ENCODE results near the gene GRAP2. TPM values are rescaled to one million over a fixed set of nuclear protein-coding genes. Genes with fewer than 3 reads are reported as not detected.

GRAP2 gene
- polyA plus RNA-seq, 1 of the 3 experiments (the other 2 are of a cell fraction): 0.13 TPM

DNA sequence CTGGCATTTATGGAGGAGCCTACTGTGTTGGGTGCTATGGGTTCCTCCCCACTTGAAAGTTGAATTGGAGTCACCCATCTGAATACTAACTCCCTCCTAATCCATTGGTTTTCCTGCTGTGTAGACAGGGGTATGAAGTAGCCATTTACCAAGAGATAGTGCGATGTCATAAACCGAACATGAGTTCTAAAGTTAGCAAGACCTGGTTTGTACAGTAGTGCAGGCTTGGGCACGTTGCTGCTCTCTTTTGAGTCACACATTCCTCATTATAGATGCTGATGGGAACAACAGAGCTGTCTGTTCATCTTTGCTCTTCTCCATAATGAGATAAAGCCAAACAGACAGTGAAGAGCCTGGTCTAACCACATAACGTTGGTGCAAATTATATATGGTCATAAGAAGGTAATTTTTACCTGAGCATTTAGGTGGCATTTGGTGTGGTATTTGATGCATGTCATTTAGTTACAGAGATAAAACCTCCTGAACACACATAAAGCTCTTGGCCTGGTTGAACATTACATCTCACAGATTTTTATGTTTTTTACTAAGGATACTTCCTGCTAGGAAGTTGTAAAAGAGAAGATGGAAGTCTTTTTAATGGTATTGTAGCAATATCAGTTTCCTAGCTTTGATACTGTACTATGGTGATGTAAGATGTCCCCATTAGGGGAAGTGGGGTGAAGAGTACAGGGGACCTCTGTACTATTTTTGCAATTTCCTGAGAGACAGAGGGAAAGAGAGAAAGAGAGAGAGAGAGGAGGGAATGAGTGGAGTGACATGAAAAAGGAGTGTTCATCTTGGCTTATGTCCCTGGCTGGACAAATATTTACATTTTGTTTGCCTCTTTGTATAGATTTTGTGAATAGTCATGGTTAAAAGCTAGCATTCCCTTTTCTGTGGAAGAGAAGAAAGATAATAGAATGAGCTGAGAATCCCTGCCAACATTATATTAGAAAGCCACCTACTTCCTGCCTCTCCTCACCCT lies 27.9 kb downstream of the GRAP2 start:
- no peaks in the 10 kb centered on the region for H3K9me2 ChIP-seq
- H3K9me3 ChIP-seq: no peaks in the 10 kb centered on the region
- no peaks in the 10 kb centered on the region for H4K20me1 ChIP-seq (ENCODE audit: insufficient read depth)
- no peak overlapping the region for H3K4me3 ChIP-seq (ENCODE audit: low read depth in 2 of 2, low read length in 1 of 2)
- H3F3A ChIP-seq (replicated peaks; ENCODE audit: insufficient read depth): no peaks in the 10 kb centered on the region
- ChIA-PET CTCF (no interaction called here), POLR2A (no interaction called here)
- no peaks in the 10 kb centered on the region for H3K27me3 ChIP-seq (ENCODE audit: insufficient read depth)
- H3K9ac ChIP-seq: no peak overlapping the region
- 21% methylated on average over 2 of the region's 4 CpGs for WGBS (ENCODE audit: low lambda C conversion rate)
- DNase-seq: no peak
- H2AFZ ChIP-seq (ENCODE audit: low read depth): no peak overlapping the region
- no peak for TF ChIP-seq FOXM1 (IDR thresholded peaks at IDR 0.05; ENCODE audit: low read depth)
- no peak for TF ChIP-seq RFX5 (IDR thresholded peaks at IDR 0.05; ENCODE audit: low read length)
- no peak for TF ChIP-seq USF2 (IDR thresholded peaks at IDR 0.05; ENCODE audit: borderline replicate concordance, low read depth, low read length)
- no peak for TF ChIP-seq RXRA (IDR thresholded peaks at IDR 0.05; ENCODE audit: borderline replicate concordance, low read depth)
- TF ChIP-seq JUND (IDR thresholded peaks at IDR 0.05): no peak
- TF ChIP-seq, protein P1, sequence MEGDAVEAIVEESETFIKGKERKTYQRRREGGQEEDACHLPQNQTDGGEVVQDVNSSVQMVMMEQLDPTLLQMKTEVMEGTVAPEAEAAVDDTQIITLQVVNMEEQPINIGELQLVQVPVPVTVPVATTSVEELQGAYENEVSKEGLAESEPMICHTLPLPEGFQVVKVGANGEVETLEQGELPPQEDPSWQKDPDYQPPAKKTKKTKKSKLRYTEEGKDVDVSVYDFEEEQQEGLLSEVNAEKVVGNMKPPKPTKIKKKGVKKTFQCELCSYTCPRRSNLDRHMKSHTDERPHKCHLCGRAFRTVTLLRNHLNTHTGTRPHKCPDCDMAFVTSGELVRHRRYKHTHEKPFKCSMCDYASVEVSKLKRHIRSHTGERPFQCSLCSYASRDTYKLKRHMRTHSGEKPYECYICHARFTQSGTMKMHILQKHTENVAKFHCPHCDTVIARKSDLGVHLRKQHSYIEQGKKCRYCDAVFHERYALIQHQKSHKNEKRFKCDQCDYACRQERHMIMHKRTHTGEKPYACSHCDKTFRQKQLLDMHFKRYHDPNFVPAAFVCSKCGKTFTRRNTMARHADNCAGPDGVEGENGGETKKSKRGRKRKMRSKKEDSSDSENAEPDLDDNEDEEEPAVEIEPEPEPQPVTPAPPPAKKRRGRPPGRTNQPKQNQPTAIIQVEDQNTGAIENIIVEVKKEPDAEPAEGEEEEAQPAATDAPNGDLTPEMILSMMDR (IDR thresholded peaks at IDR 0.05): no peak
- no peak for TF ChIP-seq FOSL2 (IDR thresholded peaks at IDR 0.05; ENCODE audit: borderline replicate concordance, low read depth)
- TF ChIP-seq USF1 (IDR thresholded peaks at IDR 0.05; ENCODE audit: borderline replicate concordance, low read depth): no peak
- TF ChIP-seq GABPA (IDR thresholded peaks at IDR 0.05; ENCODE audit: low read depth): no peak
- TF ChIP-seq SIN3A (IDR thresholded peaks at IDR 0.05; ENCODE audit: borderline replicate concordance, low read depth, low read length): no peak
- H3K79me2 ChIP-seq (ENCODE audit: insufficient read depth): no peaks in the 10 kb centered on the region
- H3K36me3 ChIP-seq (replicated peaks in 1 of 2; ENCODE audit: control insufficient read depth in 1 of 2, insufficient read depth in 2 of 2, low read length in 1 of 2): no peaks in the 10 kb centered on the region
- no peak overlapping the region for H3K4me2 ChIP-seq
- H3K27ac ChIP-seq (ENCODE audit: low read depth in 2 of 2, low read length in 1 of 2): no peak overlapping the region
- H3K4me1 ChIP-seq (ENCODE audit: control insufficient read depth in 1 of 2, insufficient read depth in 2 of 2, low read depth in 1 of 2, low read length in 1 of 2): no peaks in the 10 kb centered on the region

- no peak overlapping the region for H3K4me3 ChIP-seq (ENCODE audit: low read depth in 2 of 2, low read length in 1 of 2)
- H3K9me3 ChIP-seq: no peaks in the 10 kb centered on the region
- H3K27ac ChIP-seq (ENCODE audit: low read depth in 2 of 2, low read length in 1 of 2): no peak overlapping the region
- H3K9me2 ChIP-seq: no peaks in the 10 kb centered on the region
- H3K79me2 ChIP-seq (ENCODE audit: insufficient read depth): no peaks in the 10 kb centered on the region
- 9% methylated on average over 2 of the region's 2 CpGs for WGBS (ENCODE audit: low lambda C conversion rate)
- no peaks in the 10 kb centered on the region for H4K20me1 ChIP-seq (ENCODE audit: insufficient read depth)
- no peak overlapping the region for H3K9ac ChIP-seq
- H3K4me1 ChIP-seq (ENCODE audit: control insufficient read depth in 1 of 2, insufficient read depth in 2 of 2, low read depth in 1 of 2, low read length in 1 of 2): no peaks in the 10 kb centered on the region
- POLR2A ChIA-PET: no interaction called here
- H3F3A ChIP-seq (replicated peaks; ENCODE audit: insufficient read depth): no peaks in the 10 kb centered on the region
- no peaks in the 10 kb centered on the region for H3K36me3 ChIP-seq (replicated peaks in 1 of 2; ENCODE audit: control insufficient read depth in 1 of 2, insufficient read depth in 2 of 2, low read length in 1 of 2)
- CTCF ChIA-PET: no interaction called here
- no peak overlapping the region for H2AFZ ChIP-seq (ENCODE audit: low read depth)
- no peak overlapping the region for H3K4me2 ChIP-seq
- DNase-seq: no peak
- H3K27me3 ChIP-seq (ENCODE audit: insufficient read depth): no peaks in the 10 kb centered on the region
- TF ChIP-seq TCF12 (IDR thresholded peaks at IDR 0.05) (no peak), YY1 (IDR thresholded peaks at IDR 0.05; ENCODE audit: low read depth) (no peak), NFIC (IDR thresholded peaks at IDR 0.05; ENCODE audit: borderline replicate concordance) (no peak), SMC3 (IDR thresholded peaks at IDR 0.05; ENCODE audit: low read depth, low read length) (no peak), MXI1 (IDR thresholded peaks at IDR 0.05; ENCODE audit: low read depth, low read length) (no peak), GABPA (IDR thresholded peaks at IDR 0.05; ENCODE audit: low read depth) (no peak), EP300 (IDR thresholded peaks at IDR 0.05; ENCODE audit: borderline replicate concordance in 1 of 2, low read depth in 1 of 2, low read length in 1 of 2) (no peak), TEAD4 (IDR thresholded peaks at IDR 0.05; ENCODE audit: borderline replicate concordance, insufficient read depth) (no peak), ELF1 (IDR thresholded peaks at IDR 0.05) (no peak), CHD2 (IDR thresholded peaks at IDR 0.05; ENCODE audit: low read length, partially characterized antibody) (no peak), FOSL2 (IDR thresholded peaks at IDR 0.05; ENCODE audit: borderline replicate concordance, low read depth) (no peak), FOXJ3 (CRISPR knock-in tag; IDR thresholded peaks at IDR 0.05) (no peak), TAF1 (IDR thresholded peaks at IDR 0.05; ENCODE audit: borderline replicate concordance, low read depth, low read length) (no peak), USF2 (IDR thresholded peaks at IDR 0.05; ENCODE audit: borderline replicate concordance, low read depth, low read length) (no peak)
- TF ChIP-seq, protein P2, sequence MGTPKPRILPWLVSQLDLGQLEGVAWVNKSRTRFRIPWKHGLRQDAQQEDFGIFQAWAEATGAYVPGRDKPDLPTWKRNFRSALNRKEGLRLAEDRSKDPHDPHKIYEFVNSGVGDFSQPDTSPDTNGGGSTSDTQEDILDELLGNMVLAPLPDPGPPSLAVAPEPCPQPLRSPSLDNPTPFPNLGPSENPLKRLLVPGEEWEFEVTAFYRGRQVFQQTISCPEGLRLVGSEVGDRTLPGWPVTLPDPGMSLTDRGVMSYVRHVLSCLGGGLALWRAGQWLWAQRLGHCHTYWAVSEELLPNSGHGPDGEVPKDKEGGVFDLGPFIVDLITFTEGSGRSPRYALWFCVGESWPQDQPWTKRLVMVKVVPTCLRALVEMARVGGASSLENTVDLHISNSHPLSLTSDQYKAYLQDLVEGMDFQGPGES (IDR thresholded peaks at IDR 0.05; ENCODE audit: low read depth, low read length): no peak
Measured at GRCh38 chr22:39931251-39931650, 30.4 kb downstream of the GRAP2 start.
